HepG2 (cell line): ENCODE results near the gene ADGRG4. TPM values are rescaled to one million over a fixed set of nuclear protein-coding genes. Genes with fewer than 3 reads are reported as not detected.

Source experiments
- ATAC-seq: fragments of 200-7000 bp; cut with Tn5 transposase; 3 replicates; pipeline ENCODE4 v1.9.1; 2020; ENCODE audit warnings: mild to moderate bottlenecking, moderate library complexity
- BruUV-seq: library from RNA; stranded (reverse); fragments of 400-500 nt; replicated peaks from 2 replicates; lab custom pipeline; 2021; lab: Mats Ljungman, UMichigan
- CTCF ChIA-PET: fragments of 300-600 bp; formaldehyde crosslinking; extraction: SDS; loops from one replicate; lab custom pipeline; 2021; ENCODE audit warnings: low total read pairs, inconsistent platforms, low intra/inter-chr PET ratio; lab: Yijun Ruan, JAX
- POLR2A ChIA-PET: fragments of 350-600 bp; sonication (Branson Sonifier 250); formaldehyde crosslinking; loops from one replicate; lab custom pipeline; 2020; ENCODE audit warnings: antibody characterized with exemption, inconsistent platforms; lab: Yijun Ruan, JAX
- DNase-seq: peaks from one replicate; pipeline ENCODE4 v3.0.0-alpha.2; 2015; ENCODE audit warnings: low spot score
- FAIRE-seq: peaks from 3 replicates; lab custom pipeline; 2011; peaks lifted over from hg19 to GRCh38; lab: Jason Lieb, UNC
- H2AFZ ChIP-seq: one replicate; pipeline ENCODE4 v1.6.1; 2011; ENCODE audit warnings: low read length, inconsistent platforms
- H3K27ac ChIP-seq: fragments of 300-600 bp; 3 replicates; pipeline ENCODE4 v1.8.0; 2011; ENCODE audit warnings: mixed run types, mild to moderate bottlenecking, mixed read lengths, low read length, inconsistent platforms; ENCODE audit not compliant: insufficient read depth; ENCODE audit errors: extremely low read length
- H3K27me3 ChIP-seq, 2 experiments: fragments of 200-600 bp in 1 of 2; 2 replicates in 1 of 2; 3 replicates in 1 of 2; pipeline versions ENCODE4 v1.6.0 to v1.8.0; 2011; ENCODE audit warnings: low read length in 2 of 2, mild to moderate bottlenecking in 2 of 2, moderate library complexity in 2 of 2, inconsistent platforms in 1 of 2; ENCODE audit not compliant: insufficient read depth in 2 of 2, control insufficient read depth in 1 of 2
- H3K36me3 ChIP-seq, 2 experiments: fragments of 200-600 bp in 1 of 2; replicated peaks in 1 of 2; 2 replicates in 1 of 2; 3 replicates in 1 of 2; pipeline versions ENCODE4 v1.5.1 to v1.8.0; 2011; ENCODE audit warnings: low read length in 2 of 2, inconsistent platforms in 1 of 2; ENCODE audit not compliant: insufficient read depth in 2 of 2, control insufficient read depth in 1 of 2
- H3K4me1 ChIP-seq: 2 replicates; pipeline ENCODE4 v1.5.1; 2012; ENCODE audit warnings: low read length, inconsistent platforms; ENCODE audit not compliant: insufficient read depth
- H3K4me2 ChIP-seq: 2 replicates; pipeline ENCODE4 v1.6.0; 2011; ENCODE audit warnings: low read depth, low read length, inconsistent platforms
- H3K4me3 ChIP-seq, 3 experiments: fragments of 200-600 bp in 1 of 3; sonication (generic), shearing (Covaris generic) in 1 of 3; replicated peaks in 1 of 3; 2 replicates each; pipeline ENCODE4 v1.5.1; 2011 to 2016; ENCODE audit warnings: low read length in 3 of 3, inconsistent platforms in 2 of 3, low read depth in 2 of 3, mild to moderate bottlenecking in 2 of 3, control low read depth in 1 of 3, mixed read lengths in 1 of 3; ENCODE audit not compliant: insufficient read depth in 1 of 3
- H3K79me2 ChIP-seq: one replicate; pipeline ENCODE4 v1.6.1; 2011; ENCODE audit warnings: low read length, inconsistent platforms; ENCODE audit not compliant: insufficient read depth
- H3K9ac ChIP-seq: 2 replicates; pipeline ENCODE4 v1.6.0; 2011; ENCODE audit warnings: mild to moderate bottlenecking, low read depth, low read length, inconsistent platforms; ENCODE audit not compliant: insufficient read depth
- H3K9me3 ChIP-seq: 2 replicates; pipeline ENCODE4 v1.5.1; 2012; ENCODE audit warnings: mild to moderate bottlenecking, low read length
- H4K20me1 ChIP-seq: 2 replicates; pipeline ENCODE4 v1.6.0; 2011; ENCODE audit warnings: inconsistent platforms, mild to moderate bottlenecking, low read length, moderate library complexity; ENCODE audit not compliant: insufficient read depth
- FIP1L1 ChIP-seq: fragments of 200-400 bp; formaldehyde crosslinking; IDR thresholded peaks from 2 replicates; pipeline ENCODE4 v1.6.1; 2018; ENCODE audit warnings: low read depth, mild to moderate bottlenecking, low read length, moderate library complexity, borderline replicate concordance; ENCODE audit not compliant: insufficient read depth
- PHF20 ChIP-seq: sonication (generic); formaldehyde crosslinking; IDR thresholded peaks from 2 replicates; pipeline ENCODE4 v1.5.0; 2020; ENCODE audit warnings: mild to moderate bottlenecking, missing genetic modification reagents
- RXRA ChIP-seq: sonication (generic); formaldehyde crosslinking; IDR thresholded peaks from 2 replicates; pipeline ENCODE4 v1.5.1; 2020; ENCODE audit warnings: missing genetic modification reagents
- SIN3B ChIP-seq: fragments of 150-350 bp; IDR thresholded peaks from 2 replicates; pipeline ENCODE4 v1.6.1; 2014; ENCODE audit warnings: low read length
- TBX3 ChIP-seq: fragments of 450-650 bp; IDR thresholded peaks from 2 replicates; pipeline ENCODE4 v1.6.1; 2017; ENCODE audit warnings: antibody characterized with exemption, mild to moderate bottlenecking, inconsistent platforms, borderline replicate concordance
- TRAFD1 ChIP-seq: sonication (generic); formaldehyde crosslinking; IDR thresholded peaks from 2 replicates; pipeline ENCODE4 v1.5.1; 2020; ENCODE audit warnings: missing genetic modification reagents, mild to moderate bottlenecking, borderline replicate concordance
- TRIM24 ChIP-seq: sonication (generic); formaldehyde crosslinking; IDR thresholded peaks from 2 replicates; pipeline ENCODE4 v1.8.0; 2022; ENCODE audit warnings: mild to moderate bottlenecking, missing genetic modification reagents
- ZBTB2 ChIP-seq: sonication (generic); formaldehyde crosslinking; IDR thresholded peaks from 2 replicates; pipeline ENCODE4 v1.8.0; 2022; ENCODE audit warnings: low read depth, missing genetic modification reagents
- ZNF235 ChIP-seq: sonication (generic); formaldehyde crosslinking; IDR thresholded peaks from 2 replicates; pipeline ENCODE4 v1.8.1; 2023; ENCODE audit warnings: mild to moderate bottlenecking, missing genetic modification reagents, borderline replicate concordance
- ZNF292 ChIP-seq: sonication (generic); formaldehyde crosslinking; IDR thresholded peaks from 2 replicates; pipeline ENCODE4 v1.8.1; 2022; ENCODE audit warnings: mild to moderate bottlenecking, low read depth, missing genetic modification reagents, borderline replicate concordance
- ZNF350 ChIP-seq: sonication (generic); formaldehyde crosslinking; IDR thresholded peaks from 2 replicates; pipeline ENCODE4 v1.4.0; 2020; ENCODE audit warnings: mild to moderate bottlenecking, low read depth, missing genetic modification reagents, borderline replicate concordance
- ZNF724P ChIP-seq: sonication (generic); formaldehyde crosslinking; IDR thresholded peaks from 2 replicates; pipeline ENCODE4 v1.8.0; 2022; ENCODE audit warnings: missing genetic modification reagents, borderline replicate concordance
- in situ Hi-C: cut with HindIII; loops from 2 replicates; pipeline ENCODE4 v1.10.0; 2017; ENCODE audit warnings: low pct_unique_long_range_greater_than_20kb; ENCODE audit not compliant: extremely low pct_ligation_motif_present
- intact Hi-C: fragments of 100-400 bp; cut with micrococcal nuclease; formaldehyde crosslinking; loops from one replicate; pipeline ENCODE4 v1.10.0; 2022; ENCODE audit not compliant: unreplicated experiment
- polyA plus RNA-seq, 8 experiments: library from polyadenylated mRNA; depleted of rRNA in 3 of 8; stranded (reverse) in 7 of 8; unstranded in 1 of 8; fragments of >200 nt; fragmentation: Illumina TruSeq in 4 of 8; extraction: Trizol in 4 of 8; gene quantifications; 2 replicates each; pipeline versions ENCODE4 v1.2.1 to v1.2.3, GENCODE V29; 2011 to 2016; ENCODE audit warnings: low read depth in 4 of 8, missing spikeins in 1 of 8, mixed read lengths in 1 of 8; ENCODE audit not compliant: insufficient read depth in 1 of 8
- total RNA-seq, 5 experiments: library from RNA; depleted of rRNA; stranded (reverse); fragments of >200 nt; fragmentation: Illumina TruSeq; extraction: Trizol; gene quantifications; 2 replicates each; pipeline ENCODE4 v1.2.3, GENCODE V29; 2016; ENCODE audit warnings: low read depth in 1 of 5

Gene ADGRG4
- total and polyA plus RNA-seq, 2 of the 13 experiments (the other 11 are each of a cell fraction or from before 2014, with no cell fraction given) = not detected

- no peak for DNase-seq
- Histone ChIP-seq H4K20me1 (no peaks in the 10 kb centered on the region), H3K4me3 (no peak overlapping the region), H3K36me3 (no peaks in the 10 kb centered on the region), H2AFZ (no peak overlapping the region), H3K4me2 (no peak overlapping the region), H3K27me3 (no peaks in the 10 kb centered on the region), H3K9ac (no peak overlapping the region), H3K4me1 (no peaks in the 10 kb centered on the region), H3K79me2 (no peaks in the 10 kb centered on the region), H3K9me3 (no peaks in the 10 kb centered on the region), H3K27ac (no peak overlapping the region)
- no TSS peak for BruUV-seq
- no peak for ATAC-seq
- POLR2A ChIA-PET = no interaction called here
- TF ChIP-seq PHF20 (CRISPR knock-in tag) (no peak), FIP1L1 (no peak), RXRA (CRISPR knock-in tag) (no peak), ZNF292 (CRISPR knock-in tag) (no peak), TRIM24 (CRISPR knock-in tag) (no peak), ZNF235 (CRISPR knock-in tag) (no peak), ZBTB2 (CRISPR knock-in tag) (no peak), ZNF724P (no peak), TBX3 (no peak), ZNF350 (no peak), SIN3B (no peak), TRAFD1 (CRISPR knock-in tag) (no peak)
- CTCF ChIA-PET = no interaction called here
- in situ Hi-C loops (no loop called here), intact Hi-C loops (no loop called here)
- no peak for FAIRE-seq
Observed at GRCh38 chrX:136344320-136344719, 43.6 kb downstream of the ADGRG4 start.
